ENCODE data around the gene ACAP2. TPM values are rescaled to one million over a fixed set of nuclear protein-coding genes. Genes with fewer than 3 reads are reported as not detected.

Gene ACAP2
- total and polyA plus RNA-seq, 4 donors: 4.5 to 28.5 (median 23.3) TPM

GRCh38 chr3:195248281-195248680, 194.5 kb downstream of the ACAP2 start:
- Histone ChIP-seq H3K36me3 (ENCODE audit: control insufficient read depth in 4 of 4, insufficient read depth in 3 of 4, low read depth in 1 of 4, low read length in 3 of 4) (no peaks in the 10 kb centered on the region), H3K27me3 (ENCODE audit: control insufficient read depth in 4 of 4, insufficient read depth in 4 of 4, low read length in 3 of 4) (no peaks in the 10 kb centered on the region), H3K9ac (ENCODE audit: low read depth in 1 of 2, low read length in 2 of 2) (no peak overlapping the region), H3K27ac (ENCODE audit: low read depth in 1 of 2, low read length in 2 of 2) (no peak overlapping the region), H3K4me3 (ENCODE audit: low read depth in 1 of 3, low read length in 3 of 3) (no peak overlapping the region), H3K4me1 (ENCODE audit: control insufficient read depth in 4 of 4, insufficient read depth in 4 of 4, low read length in 3 of 4) (no peaks in the 10 kb centered on the region), H3K9me3 (ENCODE audit: control insufficient read depth in 4 of 4, low read length in 3 of 4) (no peaks in the 10 kb centered on the region)
- 98% methylated on average over 8 of the region's 8 CpGs for WGBS
- no peak for TF ChIP-seq HNF4G (IDR thresholded peaks at IDR 0.05)
- no peak for TF ChIP-seq HNF4A (conservative IDR thresholded peaks at IDR 0.05)
- no peak for TF ChIP-seq RAD21 (IDR thresholded peaks at IDR 0.05)
- no peak for TF ChIP-seq SP1 (IDR thresholded peaks at IDR 0.05)
- TF ChIP-seq REST (IDR thresholded peaks at IDR 0.05): no peak
- DNase-seq (ENCODE audit: low spot score): peak; percentile 25

- WGBS: 90% methylated on average over 8 of the region's 8 CpGs
- Histone ChIP-seq H3K27me3 (ENCODE audit: control insufficient read depth in 4 of 4, insufficient read depth in 4 of 4, low read length in 3 of 4) (no peaks in the 10 kb centered on the region), H3K4me3 (ENCODE audit: low read depth in 1 of 3, low read length in 3 of 3) (no peak overlapping the region), H3K27ac (ENCODE audit: low read depth in 1 of 2, low read length in 2 of 2) (no peak overlapping the region), H3K9me3 (ENCODE audit: control insufficient read depth in 4 of 4, low read length in 3 of 4) (no peaks in the 10 kb centered on the region), H3K9ac (ENCODE audit: low read depth in 1 of 2, low read length in 2 of 2) (no peak overlapping the region), H3K36me3 (ENCODE audit: control insufficient read depth in 4 of 4, insufficient read depth in 3 of 4, low read depth in 1 of 4, low read length in 3 of 4) (no peaks in the 10 kb centered on the region), H3K4me1 (ENCODE audit: control insufficient read depth in 4 of 4, insufficient read depth in 4 of 4, low read length in 3 of 4) (no peaks in the 10 kb centered on the region)
- TF ChIP-seq HNF4A (conservative IDR thresholded peaks at IDR 0.05): no peak
- TF ChIP-seq, protein P1, sequence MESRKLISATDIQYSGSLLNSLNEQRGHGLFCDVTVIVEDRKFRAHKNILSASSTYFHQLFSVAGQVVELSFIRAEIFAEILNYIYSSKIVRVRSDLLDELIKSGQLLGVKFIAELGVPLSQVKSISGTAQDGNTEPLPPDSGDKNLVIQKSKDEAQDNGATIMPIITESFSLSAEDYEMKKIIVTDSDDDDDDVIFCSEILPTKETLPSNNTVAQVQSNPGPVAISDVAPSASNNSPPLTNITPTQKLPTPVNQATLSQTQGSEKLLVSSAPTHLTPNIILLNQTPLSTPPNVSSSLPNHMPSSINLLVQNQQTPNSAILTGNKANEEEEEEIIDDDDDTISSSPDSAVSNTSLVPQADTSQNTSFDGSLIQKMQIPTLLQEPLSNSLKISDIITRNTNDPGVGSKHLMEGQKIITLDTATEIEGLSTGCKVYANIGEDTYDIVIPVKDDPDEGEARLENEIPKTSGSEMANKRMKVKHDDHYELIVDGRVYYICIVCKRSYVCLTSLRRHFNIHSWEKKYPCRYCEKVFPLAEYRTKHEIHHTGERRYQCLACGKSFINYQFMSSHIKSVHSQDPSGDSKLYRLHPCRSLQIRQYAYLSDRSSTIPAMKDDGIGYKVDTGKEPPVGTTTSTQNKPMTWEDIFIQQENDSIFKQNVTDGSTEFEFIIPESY (IDR thresholded peaks at IDR 0.05): no peak
- no peak for TF ChIP-seq CTCF (IDR thresholded peaks at IDR 0.05; ENCODE audit: low read depth, low read length, missing input control)
- no peak for DNase-seq (ENCODE audit: low spot score)
Observed at GRCh38 chr3:195247863-195248189, 195.0 kb downstream of the ACAP2 start.

DNA sequence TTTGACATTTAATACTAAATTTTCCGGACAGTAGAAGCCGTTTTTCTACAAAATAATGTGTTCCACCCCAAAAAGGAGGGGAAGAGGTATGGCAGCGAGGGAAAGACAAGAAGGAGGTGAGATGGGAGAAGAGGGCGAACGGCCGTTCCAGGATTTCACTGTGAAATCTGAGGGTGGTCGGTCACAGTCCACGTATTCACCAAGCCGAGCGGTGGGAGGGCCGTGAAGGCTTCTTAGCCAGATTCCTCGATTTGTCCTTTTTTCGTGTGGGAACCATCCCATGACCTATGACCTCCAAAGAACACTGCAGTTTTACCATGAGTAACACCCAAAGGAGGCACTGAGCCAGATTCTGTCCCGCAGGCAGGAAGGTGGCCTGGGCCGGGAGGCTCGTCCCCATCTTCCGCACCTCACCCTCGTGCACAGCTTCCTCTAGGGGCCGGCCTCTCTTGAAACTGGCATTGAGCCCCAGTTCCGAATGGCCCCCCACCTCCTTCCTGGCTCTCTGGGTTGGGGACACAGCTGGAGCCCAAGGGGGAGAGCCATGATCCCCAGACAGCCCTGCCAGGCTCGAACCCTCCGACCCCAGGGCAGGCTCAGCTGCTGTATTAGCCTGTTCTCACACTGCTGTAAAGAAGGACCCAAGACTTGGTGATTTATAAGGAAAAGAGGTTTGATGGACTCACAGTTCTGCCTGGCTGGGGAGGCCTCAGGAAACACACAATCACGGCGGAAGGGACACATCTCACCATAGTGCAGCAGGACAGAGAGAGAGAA, 195.5 kb downstream of the ACAP2 start:
- H3K36me3 ChIP-seq (ENCODE audit: control insufficient read depth in 4 of 4, insufficient read depth in 3 of 4, low read depth in 1 of 4, low read length in 3 of 4): no peaks in the 10 kb centered on the region
- no peak for TF ChIP-seq RXRA (IDR thresholded peaks at IDR 0.05)
- TF ChIP-seq, protein P2, sequence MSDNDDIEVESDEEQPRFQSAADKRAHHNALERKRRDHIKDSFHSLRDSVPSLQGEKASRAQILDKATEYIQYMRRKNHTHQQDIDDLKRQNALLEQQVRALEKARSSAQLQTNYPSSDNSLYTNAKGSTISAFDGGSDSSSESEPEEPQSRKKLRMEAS (IDR thresholded peaks at IDR 0.05): no peak
- H3K4me3 ChIP-seq (ENCODE audit: low read depth in 1 of 3, low read length in 3 of 3): no peak overlapping the region
- no peak for DNase-seq (ENCODE audit: low spot score)
- H3K27me3 ChIP-seq (ENCODE audit: control insufficient read depth in 4 of 4, insufficient read depth in 4 of 4, low read length in 3 of 4): no peaks in the 10 kb centered on the region
- H3K27ac ChIP-seq (ENCODE audit: low read depth in 1 of 2, low read length in 2 of 2): no peak overlapping the region
- H3K9ac ChIP-seq (ENCODE audit: low read depth in 1 of 2, low read length in 2 of 2): no peak overlapping the region
- no peaks in the 10 kb centered on the region for H3K4me1 ChIP-seq (ENCODE audit: control insufficient read depth in 4 of 4, insufficient read depth in 4 of 4, low read length in 3 of 4)
- H3K9me3 ChIP-seq (ENCODE audit: control insufficient read depth in 4 of 4, low read length in 3 of 4): no peaks in the 10 kb centered on the region
- WGBS: 95% methylated on average over 24 of the region's 24 CpGs

Data from liver (tissue), 9 donors.